AG10803 (cell line): ENCODE results near the gene MYB.

ENCODE experiments used
- DNase-seq: peaks from one replicate; pipeline ENCODE4 v3.0.0; 2010; ENCODE audit warnings: low read depth
- H3K4me3 ChIP-seq: 2 replicates; pipeline ENCODE4 v1.5.1; 2011; ENCODE audit warnings: mild to moderate bottlenecking, low read length, control low read depth
- TF ChIP-seq, protein P1 (sequence below): conservative IDR thresholded peaks from 2 replicates; pipeline ENCODE4 v1.5.1; 2011; ENCODE audit warnings: mild to moderate bottlenecking, low read length, control low read depth, inconsistent platforms

MYB gene

DNA sequence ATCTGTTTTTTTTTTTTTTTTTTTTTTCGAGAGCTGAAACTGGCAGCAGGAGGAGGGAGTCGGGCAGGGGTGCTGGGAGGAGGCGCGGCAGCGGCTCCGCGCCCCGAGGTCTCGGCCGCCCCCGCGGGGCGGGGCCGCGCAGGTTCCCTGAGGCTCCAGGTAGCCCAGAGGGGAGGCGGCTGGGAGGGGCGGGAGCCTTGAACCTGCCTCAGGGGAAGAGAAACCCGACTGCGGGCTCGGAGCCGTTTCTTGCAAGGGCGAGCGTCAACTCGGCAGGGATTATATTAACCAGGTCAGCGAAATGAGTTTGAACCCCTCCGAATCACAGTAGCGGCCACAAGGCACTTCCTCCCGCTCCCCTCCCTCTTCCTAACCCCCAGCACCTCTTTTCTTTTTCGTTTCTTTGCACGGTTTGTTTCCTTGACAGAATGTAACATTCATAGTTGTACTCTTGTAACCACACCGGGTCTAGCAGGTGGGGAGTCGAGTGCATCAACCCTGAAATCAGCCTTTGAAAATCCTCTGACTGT is 2.0 kb downstream of the MYB start:
- no peak for DNase-seq
- peak overlapping the region; percentile 54 for H3K4me3 ChIP-seq
- TF ChIP-seq, protein P1, sequence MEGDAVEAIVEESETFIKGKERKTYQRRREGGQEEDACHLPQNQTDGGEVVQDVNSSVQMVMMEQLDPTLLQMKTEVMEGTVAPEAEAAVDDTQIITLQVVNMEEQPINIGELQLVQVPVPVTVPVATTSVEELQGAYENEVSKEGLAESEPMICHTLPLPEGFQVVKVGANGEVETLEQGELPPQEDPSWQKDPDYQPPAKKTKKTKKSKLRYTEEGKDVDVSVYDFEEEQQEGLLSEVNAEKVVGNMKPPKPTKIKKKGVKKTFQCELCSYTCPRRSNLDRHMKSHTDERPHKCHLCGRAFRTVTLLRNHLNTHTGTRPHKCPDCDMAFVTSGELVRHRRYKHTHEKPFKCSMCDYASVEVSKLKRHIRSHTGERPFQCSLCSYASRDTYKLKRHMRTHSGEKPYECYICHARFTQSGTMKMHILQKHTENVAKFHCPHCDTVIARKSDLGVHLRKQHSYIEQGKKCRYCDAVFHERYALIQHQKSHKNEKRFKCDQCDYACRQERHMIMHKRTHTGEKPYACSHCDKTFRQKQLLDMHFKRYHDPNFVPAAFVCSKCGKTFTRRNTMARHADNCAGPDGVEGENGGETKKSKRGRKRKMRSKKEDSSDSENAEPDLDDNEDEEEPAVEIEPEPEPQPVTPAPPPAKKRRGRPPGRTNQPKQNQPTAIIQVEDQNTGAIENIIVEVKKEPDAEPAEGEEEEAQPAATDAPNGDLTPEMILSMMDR, result no peak

DNA sequence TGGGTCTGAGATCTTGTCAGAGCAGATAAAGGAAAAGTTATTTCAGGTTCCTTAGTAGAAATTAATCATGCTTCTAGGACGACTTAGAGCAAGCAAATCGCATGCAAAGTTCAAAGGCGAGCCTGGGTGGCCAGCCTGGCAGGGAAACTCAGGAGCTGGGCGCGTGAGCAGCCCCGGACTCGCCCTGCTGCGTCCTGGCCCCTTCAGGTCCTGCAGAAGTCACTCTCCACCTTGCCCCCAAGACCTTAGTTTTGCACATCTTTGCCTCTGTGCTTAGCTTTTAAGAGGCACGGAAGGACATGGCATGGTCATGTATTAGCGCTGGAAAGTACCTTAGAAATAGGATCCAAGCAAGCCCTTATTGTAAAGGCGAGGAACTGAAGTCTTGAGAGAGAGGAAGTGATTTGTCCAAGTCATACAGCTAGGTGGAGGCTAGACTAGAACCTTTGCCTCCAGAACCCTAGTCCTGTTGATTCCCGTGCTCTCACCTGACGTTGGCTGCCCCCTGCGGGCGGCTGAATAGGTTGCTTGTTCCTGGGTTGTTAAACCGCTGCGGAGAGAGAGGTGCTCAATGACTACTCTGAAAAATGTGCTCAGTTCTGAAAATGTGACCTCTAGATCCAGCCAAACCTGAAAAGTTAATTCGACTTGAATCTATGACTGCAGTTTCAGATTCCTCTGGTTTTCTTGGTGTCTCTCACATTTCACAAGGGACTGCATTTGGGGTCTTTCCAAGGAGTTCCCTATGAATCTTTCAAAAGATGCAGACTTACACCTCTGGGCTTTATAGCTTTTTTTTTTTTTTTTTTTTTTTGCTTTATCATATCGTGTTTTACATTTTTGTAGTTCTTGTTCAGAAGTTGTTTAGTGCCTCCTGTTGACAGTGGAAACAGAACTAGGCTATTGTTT is 2.7 kb downstream of the MYB start:
- no peak for DNase-seq
- TF ChIP-seq, protein P1, result peak; percentile 35
- H3K4me3 ChIP-seq, result no peak overlapping the region

DNA sequence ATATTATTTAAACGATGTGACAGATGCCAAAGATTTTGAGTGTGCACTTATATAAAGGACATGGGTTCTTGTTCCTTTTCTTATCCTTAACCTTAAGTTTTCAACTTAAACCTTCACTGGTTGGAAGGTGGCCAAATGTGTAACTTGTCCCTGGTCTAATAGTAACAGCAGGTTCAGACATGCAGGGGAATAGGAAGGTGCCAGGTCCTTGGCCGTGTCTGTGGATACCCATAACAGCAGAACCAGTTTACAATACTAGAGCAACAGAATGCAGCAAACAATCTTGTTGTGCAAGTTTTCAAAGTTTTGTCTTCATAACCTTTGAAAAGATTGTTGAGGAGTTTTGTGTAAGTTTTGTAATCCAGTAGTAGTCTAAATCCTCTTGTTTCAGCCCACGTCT is 4.4 kb downstream of the MYB start:
- no peak overlapping the region for H3K4me3 ChIP-seq
- no peak for DNase-seq
- TF ChIP-seq, protein P1, result no peak

DNA sequence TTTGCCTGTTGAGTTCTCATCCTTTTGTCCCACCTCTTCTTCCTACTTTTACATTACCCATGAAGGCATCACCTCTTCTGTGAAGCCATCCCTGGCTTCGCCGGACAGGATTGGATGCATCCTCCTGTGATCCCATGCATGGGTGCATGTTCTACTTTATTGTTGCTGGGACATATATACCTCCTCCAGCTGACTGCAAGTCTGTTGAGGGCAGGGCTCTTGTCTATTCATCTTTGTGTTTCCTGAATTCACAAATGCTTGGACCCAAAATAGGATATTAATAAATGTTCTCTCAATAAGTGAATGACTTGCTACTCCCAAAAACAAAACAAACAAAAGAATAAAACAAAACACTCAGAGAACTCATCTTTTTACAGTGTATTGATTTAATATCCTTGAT is 5.1 kb downstream of the MYB start:
- TF ChIP-seq, protein P1, result no peak
- no peak overlapping the region for H3K4me3 ChIP-seq
- no peak for DNase-seq

DNA sequence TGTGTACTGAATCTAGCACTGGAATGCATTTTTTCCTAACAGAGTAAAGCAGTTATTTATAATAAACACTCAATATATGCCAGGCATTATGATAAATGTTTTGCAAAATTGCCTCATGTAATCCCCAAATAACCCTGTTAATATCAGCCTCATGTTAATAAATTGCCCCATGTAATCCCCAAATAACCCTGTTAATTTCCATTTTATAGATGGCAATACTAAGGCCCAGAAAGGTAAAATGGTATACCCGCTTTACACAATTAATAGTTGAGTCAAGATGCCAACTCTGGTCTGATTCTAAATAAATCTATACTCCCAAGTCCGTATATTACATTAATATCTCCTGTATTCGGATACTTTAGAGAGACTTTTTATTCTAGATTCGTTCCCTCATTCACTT is 6.3 kb downstream of the MYB start:
- TF ChIP-seq, protein P1, result no peak
- H3K4me3 ChIP-seq, result no peak overlapping the region
- no peak for DNase-seq

DNA sequence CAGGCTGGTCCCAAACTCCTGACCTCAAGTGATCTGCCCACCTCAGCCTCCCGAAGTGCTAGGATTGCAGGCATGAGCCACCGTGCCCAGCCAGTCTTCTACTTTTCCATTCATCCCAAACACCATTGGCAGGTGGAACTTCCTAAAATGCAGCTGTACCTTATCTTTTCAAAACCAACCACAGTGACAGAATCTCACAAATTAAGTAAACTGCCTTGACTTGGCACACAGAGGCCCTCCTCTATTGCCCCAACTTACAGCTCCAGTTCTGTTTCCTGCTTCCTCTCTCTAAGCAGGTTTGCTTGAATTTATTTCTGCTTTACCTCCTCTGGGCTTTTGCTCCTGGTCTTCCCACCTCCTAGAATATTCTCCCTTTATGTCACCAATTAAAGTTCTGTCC is 7.6 kb downstream of the MYB start:
- TF ChIP-seq, protein P1, result no peak
- H3K4me3 ChIP-seq, result no peak overlapping the region
- DNase-seq, result no peak

DNA sequence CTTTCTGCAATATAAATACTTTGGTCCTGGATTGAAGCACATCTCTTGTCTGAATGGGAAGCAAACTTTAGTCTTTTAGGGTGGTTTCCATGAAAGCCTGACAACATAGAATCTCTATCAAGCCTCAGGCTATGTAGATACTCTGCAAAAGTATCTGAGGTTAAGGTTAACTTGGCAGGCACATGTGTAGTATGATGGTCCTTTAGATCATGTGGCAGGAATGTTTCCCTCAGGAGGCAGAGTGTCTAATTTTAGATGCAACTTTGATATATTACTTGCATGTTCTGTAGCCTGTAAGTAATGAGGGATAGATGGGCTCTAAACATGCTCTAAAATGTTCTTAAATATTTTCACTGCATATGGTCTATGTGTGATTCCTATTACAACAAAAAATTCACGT is 8.2 kb downstream of the MYB start:
- no peak overlapping the region for H3K4me3 ChIP-seq
- TF ChIP-seq, protein P1, result no peak
- DNase-seq, result no peak
